Ishikawa (cell line): ENCODE results near the gene NOS1AP.

Source experiments
- CREB1 ChIP-seq: IDR thresholded peaks from 2 replicates; pipeline ENCODE4 v1.6.1; 2012; ENCODE audit warnings: low read depth
- RAD21 ChIP-seq: IDR thresholded peaks from 2 replicates; pipeline ENCODE4 v1.6.1; 2012; ENCODE audit warnings: low read depth
- TAF1 ChIP-seq: IDR thresholded peaks from 2 replicates; pipeline ENCODE4 v1.6.1; 2012; ENCODE audit warnings: low read depth, mild to moderate bottlenecking

GRCh38 chr1:162385280-162385623 is 315.8 kb downstream of the NOS1AP start:
- TF ChIP-seq CREB1 = no peak
- no peak for TF ChIP-seq RAD21
- no peak for TF ChIP-seq TAF1
